Trophoblast cell (in vitro differentiated cells and primary cell): ENCODE results near the gene CIAO1.

Experiments used
- DNase-seq, 2 donors: peaks; one replicate each; pipeline ENCODE4 v3.0.0-alpha.2; 2016
- H2AFZ ChIP-seq: 2 replicates; pipeline ENCODE4 v1.6.1; 2013; ENCODE audit warnings: low read length, moderate library complexity, mild to moderate bottlenecking; ENCODE audit not compliant: insufficient read depth, poor library complexity
- H2AK5ac ChIP-seq: 2 replicates; pipeline ENCODE4 v1.6.1; 2013; ENCODE audit warnings: mild to moderate bottlenecking, low read length
- H2BK120ac ChIP-seq: 2 replicates; pipeline ENCODE4 v1.6.1; 2013; ENCODE audit warnings: low read length, mild to moderate bottlenecking, moderate library complexity; ENCODE audit not compliant: insufficient read depth, poor library complexity
- H2BK12ac ChIP-seq: 2 replicates; pipeline ENCODE4 v1.6.1; 2013; ENCODE audit warnings: mild to moderate bottlenecking, low read length, moderate library complexity
- H2BK5ac ChIP-seq: 2 replicates; pipeline ENCODE4 v1.6.1; 2013; ENCODE audit warnings: low read length, low read depth, moderate library complexity, mild to moderate bottlenecking; ENCODE audit not compliant: poor library complexity
- H3K14ac ChIP-seq: 2 replicates; pipeline ENCODE4 v1.6.1; 2013; ENCODE audit warnings: mild to moderate bottlenecking, low read length
- H3K18ac ChIP-seq: 2 replicates; pipeline ENCODE4 v1.6.1; 2013; ENCODE audit warnings: mild to moderate bottlenecking, low read length
- H3K23ac ChIP-seq: 2 replicates; pipeline ENCODE4 v1.6.1; 2013; ENCODE audit warnings: low read length
- H3K27ac ChIP-seq: 2 replicates; pipeline ENCODE4 v1.5.1; 2013; ENCODE audit warnings: low read depth, mild to moderate bottlenecking, inconsistent platforms, low read length, moderate library complexity
- H3K27me3 ChIP-seq: 2 replicates; pipeline ENCODE4 v1.6.1; 2013; ENCODE audit warnings: inconsistent platforms, mild to moderate bottlenecking, low read length, moderate library complexity; ENCODE audit not compliant: insufficient read depth
- H3K36me3 ChIP-seq, 2 experiments: 1 replicate in 1 of 2; 2 replicates in 1 of 2; pipeline ENCODE4 v1.6.1; 2013; ENCODE audit warnings: low read length in 2 of 2, mild to moderate bottlenecking in 2 of 2, moderate library complexity in 1 of 2; ENCODE audit not compliant: insufficient read depth in 2 of 2, control insufficient read depth in 1 of 2
- H3K4ac ChIP-seq: 2 replicates; pipeline ENCODE4 v1.6.1; 2013; ENCODE audit warnings: low read depth, mild to moderate bottlenecking, low read length, moderate library complexity
- H3K4me1 ChIP-seq, 2 experiments: 1 replicate in 1 of 2; 2 replicates in 1 of 2; pipeline ENCODE4 v1.6.1; 2013; ENCODE audit warnings: low read length in 2 of 2, mild to moderate bottlenecking in 2 of 2, moderate library complexity in 1 of 2; ENCODE audit not compliant: insufficient read depth in 2 of 2, control insufficient read depth in 1 of 2
- H3K4me2 ChIP-seq: 2 replicates; pipeline ENCODE4 v1.6.1; 2013; ENCODE audit warnings: inconsistent platforms, mild to moderate bottlenecking, low read length, moderate library complexity
- H3K4me3 ChIP-seq: 2 replicates; pipeline ENCODE4 v1.5.1; 2013; ENCODE audit warnings: mild to moderate bottlenecking, low read depth, low read length, inconsistent platforms
- H3K79me1 ChIP-seq: one replicate; pipeline ENCODE4 v1.6.1; 2013; ENCODE audit warnings: low read length
- H3K79me2 ChIP-seq: 2 replicates; pipeline ENCODE4 v1.6.1; 2013; ENCODE audit warnings: low read length, mild to moderate bottlenecking; ENCODE audit not compliant: control insufficient read depth, insufficient read depth, poor library complexity
- H3K9ac ChIP-seq: 2 replicates; pipeline ENCODE4 v1.6.1; 2013; ENCODE audit warnings: mild to moderate bottlenecking, low read length
- H3K9me3 ChIP-seq: 2 replicates; pipeline ENCODE4 v1.6.1; 2013; ENCODE audit warnings: low read depth, mild to moderate bottlenecking, control low read depth, inconsistent platforms, low read length; ENCODE audit not compliant: insufficient read depth
- H4K12ac ChIP-seq: 2 replicates; pipeline ENCODE4 v1.6.1; 2013; ENCODE audit warnings: low read depth, mild to moderate bottlenecking, low read length, moderate library complexity
- H4K8ac ChIP-seq: 2 replicates; pipeline ENCODE4 v1.6.1; 2013; ENCODE audit warnings: low read depth, mild to moderate bottlenecking, low read length, moderate library complexity
- H4K91ac ChIP-seq: one replicate; pipeline ENCODE4 v1.6.1; 2013; ENCODE audit warnings: low read depth, mild to moderate bottlenecking, low read length, moderate library complexity
- WGBS: extraction: QIAGEN DNeasy Blood & Tissue Kit; methylation state at CpG from one replicate; pipeline ENCODE4 v1.1.7; 2013; ENCODE audit warnings: missing lambda C conversion rate; ENCODE audit not compliant: insufficient read length, insufficient coverage; ENCODE audit errors: extremely low coverage; 5-methylcytosine and 5-hydroxymethylcytosine counted together

CIAO1 gene

DNA sequence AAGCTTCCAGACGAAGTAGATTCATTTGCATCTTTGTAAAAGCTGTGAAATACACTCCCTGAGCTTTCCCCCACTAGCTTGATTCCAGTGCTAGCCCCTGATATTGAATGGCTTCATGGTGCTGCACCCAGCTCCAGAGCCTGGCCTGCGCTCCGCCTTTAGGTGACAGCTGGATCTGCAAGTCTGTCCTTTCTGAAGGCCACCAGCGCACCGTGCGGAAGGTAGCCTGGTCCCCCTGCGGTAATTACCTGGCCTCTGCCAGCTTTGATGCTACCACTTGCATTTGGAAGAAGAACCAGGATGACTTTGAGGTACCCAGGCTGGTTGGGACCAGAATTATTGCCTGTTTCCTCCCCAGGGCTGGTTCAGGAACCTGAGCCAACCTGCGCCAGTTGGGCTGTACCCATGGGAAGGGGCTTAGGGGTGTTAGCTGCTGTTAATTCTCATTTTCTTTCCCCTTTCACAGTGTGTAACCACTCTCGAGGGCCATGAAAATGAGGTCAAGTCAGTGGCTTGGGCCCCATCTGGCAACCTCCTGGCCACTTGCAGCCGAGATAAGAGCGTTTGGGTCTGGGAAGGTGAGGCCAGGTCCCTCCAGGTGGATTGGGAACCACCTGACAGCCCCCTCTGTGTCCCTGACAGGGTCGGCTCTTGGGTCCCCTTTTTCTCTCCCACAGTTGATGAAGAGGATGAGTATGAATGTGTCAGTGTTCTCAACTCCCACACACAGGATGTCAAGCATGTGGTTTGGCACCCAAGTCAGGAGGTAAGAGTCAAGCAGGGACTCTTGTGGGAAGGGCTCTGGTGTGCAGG is 1.3 kb downstream of the CIAO1 start:
- DNase-seq, result peak in 1 of 2 donors; percentile 22
- H3K27ac ChIP-seq, result no peak overlapping the region
- peaks cover 5 to 6% of the 10 kb centered on the region in 2 experiments for H3K4me1 ChIP-seq
- no peak overlapping the region for H4K91ac ChIP-seq
- no peak overlapping the region for H4K8ac ChIP-seq
- H2BK5ac ChIP-seq, result no peak overlapping the region
- peak overlapping the region; percentile 88 for H3K4me2 ChIP-seq
- no peak overlapping the region for H2BK12ac ChIP-seq
- no peaks in the 10 kb centered on the region for H3K27me3 ChIP-seq
- no peak overlapping the region for H3K9ac ChIP-seq
- H3K14ac ChIP-seq, result no peak overlapping the region
- H3K4ac ChIP-seq, result peak overlapping the region; percentile 48
- no peak overlapping the region for H3K4me3 ChIP-seq
- H3K9me3 ChIP-seq, result no peaks in the 10 kb centered on the region
- H3K79me1 ChIP-seq, result peaks cover 6% of the 10 kb centered on the region
- no CpG with 5 or more reads among the region's 12 CpGs for WGBS
- no peak overlapping the region for H3K23ac ChIP-seq
- H2AK5ac ChIP-seq, result no peak overlapping the region
- peaks cover 5% of the 10 kb centered on the region for H3K79me2 ChIP-seq
- no peak overlapping the region for H4K12ac ChIP-seq
- H3K18ac ChIP-seq, result peak overlapping the region; percentile 31
- peaks cover 21 to 39% of the 10 kb centered on the region in 2 experiments for H3K36me3 ChIP-seq
- H2BK120ac ChIP-seq, result no peak overlapping the region
- no peak overlapping the region for H2AFZ ChIP-seq

DNA sequence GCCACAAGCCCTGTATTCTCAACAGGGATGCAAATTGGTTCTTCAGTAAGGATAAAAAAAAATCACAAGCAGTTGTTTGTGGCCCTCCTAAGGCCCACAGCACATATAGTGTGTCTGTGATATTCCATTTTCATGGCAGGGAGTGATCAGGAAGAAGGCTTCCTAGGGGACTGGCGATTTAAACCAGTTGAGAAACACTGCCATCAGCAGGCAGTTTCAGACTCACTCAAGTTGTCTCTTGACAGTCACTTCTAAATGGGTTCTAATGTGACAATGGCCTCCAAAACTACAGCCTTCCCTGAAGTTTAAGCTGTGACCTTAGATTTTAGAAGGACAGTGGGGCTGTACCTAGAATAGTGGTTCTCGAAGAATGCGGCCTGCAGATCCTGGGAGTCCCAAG is 6.0 kb downstream of the CIAO1 start:
- H4K12ac ChIP-seq, result no peak overlapping the region
- no peaks in the 10 kb centered on the region for H3K27me3 ChIP-seq
- H3K36me3 ChIP-seq, result peaks cover 40 to 53% of the 10 kb centered on the region in 2 experiments
- no peak overlapping the region for H3K23ac ChIP-seq
- no peak overlapping the region for H4K8ac ChIP-seq
- H3K4me2 ChIP-seq, result no peak overlapping the region
- H2BK5ac ChIP-seq, result no peak overlapping the region
- no CpG with 5 or more reads among the region's 3 CpGs for WGBS
- H3K4ac ChIP-seq, result no peak overlapping the region
- no peak overlapping the region for H3K18ac ChIP-seq
- H3K79me1 ChIP-seq, result no peaks in the 10 kb centered on the region
- H3K4me1 ChIP-seq, result peaks cover 0 to 2% of the 10 kb centered on the region in 2 experiments
- no peaks in the 10 kb centered on the region for H3K79me2 ChIP-seq
- no peak overlapping the region for H2AFZ ChIP-seq
- peaks cover 2% of the 10 kb centered on the region for H3K9me3 ChIP-seq
- no peak overlapping the region for H3K9ac ChIP-seq
- H2BK120ac ChIP-seq, result no peak overlapping the region
- H2BK12ac ChIP-seq, result no peak overlapping the region
- H2AK5ac ChIP-seq, result no peak overlapping the region
- DNase-seq, result no peak
- no peak overlapping the region for H3K4me3 ChIP-seq
- no peak overlapping the region for H3K27ac ChIP-seq
- H3K14ac ChIP-seq, result no peak overlapping the region
- no peak overlapping the region for H4K91ac ChIP-seq

DNA sequence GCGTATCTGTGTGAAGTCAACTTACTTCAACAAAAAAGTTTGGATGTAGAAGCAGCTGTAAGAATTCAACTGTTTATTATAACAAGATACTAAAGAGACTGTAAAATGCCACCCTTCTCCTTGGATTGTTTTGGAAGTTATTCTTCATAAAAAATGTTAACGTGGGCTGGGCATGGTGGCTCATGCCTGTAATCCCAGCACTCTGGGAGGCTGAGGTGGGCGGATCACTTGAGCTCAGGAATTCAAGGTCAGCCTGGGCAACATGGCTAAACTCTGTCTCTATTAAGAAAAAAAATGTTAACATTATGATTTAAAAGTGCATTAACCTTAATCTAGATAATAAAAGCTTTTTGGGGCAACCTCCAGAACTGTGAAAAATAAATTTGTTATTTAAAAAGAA is 7.7 kb downstream of the CIAO1 start:
- Histone ChIP-seq H3K4me1 (no peaks in the 10 kb centered on the region), H3K14ac (no peak overlapping the region)

DNA sequence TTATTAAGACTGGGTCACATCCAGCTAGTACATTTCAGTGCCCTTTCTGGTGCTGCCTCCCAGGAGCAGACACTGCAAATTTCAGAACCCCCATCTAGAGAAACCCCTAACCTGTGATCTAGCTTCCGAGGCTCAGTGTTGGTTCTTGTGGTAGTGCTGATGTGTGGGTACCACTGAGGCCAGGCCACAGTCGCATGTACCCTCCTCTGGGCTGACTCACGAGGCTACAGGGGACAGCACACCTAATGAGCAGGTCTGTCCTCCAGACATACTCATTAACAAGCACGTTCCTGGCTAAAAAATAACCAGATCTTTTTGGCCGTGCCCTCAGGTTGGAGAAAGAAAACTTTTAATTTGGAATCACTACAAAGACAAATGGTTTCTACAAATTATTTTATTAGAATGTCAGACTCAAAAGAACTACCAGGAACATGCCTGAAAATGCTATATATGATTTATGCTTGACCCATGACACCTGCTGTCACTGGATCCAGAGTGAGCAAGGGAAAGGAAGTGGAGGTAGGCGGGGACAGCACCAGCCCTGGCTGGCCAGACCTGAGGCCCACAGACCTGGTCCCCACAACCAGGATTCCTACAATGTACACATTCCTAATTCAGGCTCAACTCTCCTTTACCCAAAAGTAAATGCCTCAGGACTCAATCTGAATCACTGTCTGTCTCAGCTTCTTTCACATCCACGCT is 8.5 kb downstream of the CIAO1 start:
- Histone ChIP-seq H2AFZ (no peak overlapping the region), H3K4me1 (no peaks in the 10 kb centered on the region), H3K27ac (no peak overlapping the region), H3K27me3 (no peaks in the 10 kb centered on the region), H4K91ac (no peak overlapping the region), H3K14ac (no peak overlapping the region), H2BK5ac (no peak overlapping the region), H3K9me3 (peaks cover 2% of the 10 kb centered on the region), H3K4me3 (no peak overlapping the region), H3K36me3 (peaks cover 47 to 58% of the 10 kb centered on the region in 2 experiments), H2BK120ac (no peak overlapping the region), H3K4me2 (no peak overlapping the region), H3K4ac (no peak overlapping the region), H3K9ac (no peak overlapping the region), H3K18ac (no peak overlapping the region), H3K79me2 (no peaks in the 10 kb centered on the region), H2AK5ac (no peak overlapping the region), H4K8ac (no peak overlapping the region), H2BK12ac (no peak overlapping the region), H3K23ac (no peak overlapping the region), H4K12ac (no peak overlapping the region), H3K79me1 (no peaks in the 10 kb centered on the region)
- DNase-seq, result no peak
- no CpG with 5 or more reads among the region's 7 CpGs for WGBS

More for the DNA sequence above, 7.7 kb downstream of the CIAO1 start:
- H3K4ac ChIP-seq, result no peak overlapping the region
- no peak overlapping the region for H4K91ac ChIP-seq
- WGBS, result no CpG with 5 or more reads among the region's 3 CpGs
- peaks cover 48 to 58% of the 10 kb centered on the region in 2 experiments for H3K36me3 ChIP-seq
- H3K4me2 ChIP-seq, result no peak overlapping the region
- H3K79me1 ChIP-seq, result no peaks in the 10 kb centered on the region
- no peak overlapping the region for H2BK120ac ChIP-seq
- no peaks in the 10 kb centered on the region for H3K79me2 ChIP-seq
- DNase-seq, result no peak
- H3K23ac ChIP-seq, result no peak overlapping the region
- no peak overlapping the region for H2AK5ac ChIP-seq
- no peak overlapping the region for H4K12ac ChIP-seq
- no peak overlapping the region for H3K18ac ChIP-seq
- H3K9me3 ChIP-seq, result peaks cover 2% of the 10 kb centered on the region
- H2BK5ac ChIP-seq, result no peak overlapping the region
- no peak overlapping the region for H3K27ac ChIP-seq
- H4K8ac ChIP-seq, result no peak overlapping the region
- no peak overlapping the region for H3K9ac ChIP-seq
- no peak overlapping the region for H3K4me3 ChIP-seq
- no peak overlapping the region for H2BK12ac ChIP-seq
- no peak overlapping the region for H2AFZ ChIP-seq
- no peaks in the 10 kb centered on the region for H3K27me3 ChIP-seq
